Kidney (tissue), 14 donors: ENCODE data around the gene TOB1. TPM values are rescaled to one million over a fixed set of nuclear protein-coding genes. Genes with fewer than 3 reads are reported as not detected.

Source experiments
- DNase-seq, 5 donors: peaks; one replicate each; pipeline ENCODE4 v3.0.0-alpha.2; 2013 to 2020
- FAIRE-seq: peaks from 2 replicates; lab custom pipeline; 2012; peaks lifted over from hg19 to GRCh38; lab: Jason Lieb, UNC
- H3K27ac ChIP-seq, 2 donors: one replicate each; pipeline ENCODE4 v1.7.0; 2013; ENCODE audit warnings: low read depth in 2 of 2, low read length in 2 of 2, inconsistent platforms in 1 of 2
- H3K27me3 ChIP-seq: one replicate; pipeline ENCODE4 v1.7.1; 2013; ENCODE audit warnings: low read length, inconsistent platforms; ENCODE audit not compliant: control insufficient read depth, insufficient read depth
- H3K36me3 ChIP-seq, 3 donors: one replicate each; pipeline versions ENCODE4 v1.7.0 to v1.7.1; 2013; ENCODE audit warnings: low read length in 3 of 3, control low read depth in 1 of 3, inconsistent platforms in 1 of 3; ENCODE audit not compliant: insufficient read depth in 3 of 3, control insufficient read depth in 2 of 3
- H3K4me1 ChIP-seq, 3 donors: one replicate each; pipeline versions ENCODE4 v1.7.0 to v1.7.1; 2013; ENCODE audit warnings: low read length in 3 of 3, inconsistent platforms in 1 of 3, low read depth in 1 of 3; ENCODE audit not compliant: control insufficient read depth in 2 of 3, insufficient read depth in 2 of 3
- H3K4me3 ChIP-seq, 3 donors: one replicate each; pipeline versions ENCODE4 v1.7.0 to v1.8.1; 2013; ENCODE audit warnings: low read length in 3 of 3, control low read depth in 1 of 3, inconsistent platforms in 1 of 3
- H3K9ac ChIP-seq, 3 donors: one replicate each; pipeline versions ENCODE4 v1.7.0 to v1.7.1; 2013; ENCODE audit warnings: low read length in 3 of 3, control low read depth in 1 of 3, inconsistent platforms in 1 of 3
- H3K9me3 ChIP-seq, 3 donors: one replicate each; pipeline versions ENCODE4 v1.7.0 to v1.7.1; 2013; ENCODE audit warnings: low read length in 3 of 3, control low read depth in 1 of 3, inconsistent platforms in 1 of 3; ENCODE audit not compliant: control insufficient read depth in 2 of 3, insufficient read depth in 1 of 3
- CTCF ChIP-seq: IDR thresholded peaks from 3 replicates; pipeline ENCODE4 v1.5.1; 2012; ENCODE audit warnings: mild to moderate bottlenecking, moderate library complexity, borderline replicate concordance; ENCODE audit not compliant: insufficient read depth; ENCODE audit errors: extremely low read depth
- intact Hi-C: fragments of 100-400 bp; cut with DNase I; formaldehyde crosslinking; loops from one replicate; pipeline ENCODE4 v1.11.1; 2022
- polyA plus RNA-seq: library from polyadenylated mRNA; stranded (reverse); fragments of 350-450 nt; fragmentation: Illumina TruSeq; extraction: RNeasy Lipid Tissue Mini Kit (QIAGEN cat#74804); gene quantifications from one replicate; pipeline ENCODE4 v1.2.3, GENCODE V29; 2014; ENCODE audit warnings: low read depth, low replicate concordance; ENCODE audit not compliant: insufficient read depth
- total RNA-seq: library from RNA; stranded (reverse); fragmentation: NEBNext Ultra II Directional; extraction: Animal tissue kit (Norgen Biotek cat#: 25700); gene quantifications from one replicate; pipeline ENCODE4 v1.2.1, GENCODE V29; 2021
- donor health status: control.
- donor health status: control.
- donor health status: control.
- donor health status: control.
- donor health status: control.
- donor health status: DM: yes; HTN: yes; CAD: no.
- donor health status: Normal renal cell carcinoma (clear cell type).

TOB1 gene
- total and polyA plus RNA-seq, 2 donors from 2014 or later: 52.5 to 141 TPM

GRCh38 chr17:50830352-50830751, 35.8 kb downstream of the TOB1 start:
- H3K9ac ChIP-seq: no peak overlapping the region
- H3K27ac ChIP-seq: no peak overlapping the region
- peaks cover 0 to 2% (median 0%) of the 10 kb centered on the region in 3 donors for H3K4me1 ChIP-seq
- no peaks in the 10 kb centered on the region for H3K27me3 ChIP-seq
- intact Hi-C loops: no loop called here
- no peak for FAIRE-seq
- H3K4me3 ChIP-seq: no peak overlapping the region
- no peaks in the 10 kb centered on the region for H3K9me3 ChIP-seq
- peak in 4 of 5 donors; percentile 64 to 90 (median 70) for DNase-seq
- H3K36me3 ChIP-seq: no peaks in the 10 kb centered on the region
- TF ChIP-seq CTCF: no peak

- H3K9me3 ChIP-seq: no peaks in the 10 kb centered on the region
- intact Hi-C loops: no loop called here
- no peaks in the 10 kb centered on the region for H3K27me3 ChIP-seq
- H3K4me1 ChIP-seq: no peaks in the 10 kb centered on the region
- DNase-seq (peak in 1 of 5 donors; percentile 1), FAIRE-seq (no peak)
- H3K9ac ChIP-seq: no peak overlapping the region
- no peak overlapping the region for H3K27ac ChIP-seq
- no peak for TF ChIP-seq CTCF
- no peaks in the 10 kb centered on the region for H3K36me3 ChIP-seq
- no peak overlapping the region for H3K4me3 ChIP-seq
Measured at GRCh38 chr17:50829332-50829731, 36.8 kb downstream of the TOB1 start.

- peak in 1 of 5 donors; percentile 29 for DNase-seq
- no peaks in the 10 kb centered on the region for H3K36me3 ChIP-seq
- no peak for TF ChIP-seq CTCF
- H3K9ac ChIP-seq: no peak overlapping the region
- no peaks in the 10 kb centered on the region for H3K9me3 ChIP-seq
- intact Hi-C loops: no loop called here
- no peak overlapping the region for H3K27ac ChIP-seq
- H3K4me3 ChIP-seq: no peak overlapping the region
- H3K27me3 ChIP-seq: no peaks in the 10 kb centered on the region
- no peak for FAIRE-seq
- no peaks in the 10 kb centered on the region for H3K4me1 ChIP-seq
Measured at GRCh38 chr17:50828508-50829170, 37.5 kb downstream of the TOB1 start.
